Fibroblast of lung (primary cell): ENCODE measurements around the gene ZNF878.

Experiments
- EZH2 ChIP-seq: IDR thresholded peaks from 2 replicates; pipeline ENCODE4 v1.5.1; 2012; ENCODE audit warnings: low read length, control low read depth, mild to moderate bottlenecking; ENCODE audit errors: missing control alignments
- TF ChIP-seq, protein P1 (sequence below), 2 donors: IDR thresholded peaks in 1 of 2; conservative IDR thresholded peaks in 1 of 2; 1 replicate in 1 of 2; 2 replicates in 1 of 2; pipeline ENCODE4 v1.5.1; 2011 to 2012; ENCODE audit warnings: low read length in 2 of 2, control low read depth in 1 of 2, inconsistent platforms in 1 of 2, low read depth in 1 of 2, mild to moderate bottlenecking in 1 of 2

DNA sequence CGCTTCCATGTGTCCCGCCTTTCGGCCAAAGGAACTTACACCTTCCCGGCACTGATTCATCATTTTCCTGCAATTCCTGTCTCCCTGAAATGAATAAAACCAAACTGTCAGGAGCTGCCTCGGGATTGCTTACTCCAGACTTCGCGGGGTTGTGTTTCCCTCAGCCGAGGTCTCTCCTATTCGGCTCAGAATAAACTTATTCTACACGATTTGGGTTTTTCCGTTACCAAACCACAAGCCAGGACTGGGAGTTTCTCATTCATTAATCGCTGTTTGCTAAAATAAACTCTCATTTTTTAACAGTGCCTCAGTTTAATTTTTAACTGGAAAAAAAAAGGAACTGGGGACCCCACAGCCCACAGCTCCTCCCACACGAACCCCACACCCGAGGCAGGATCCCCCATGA, 667 bp downstream of the ZNF878 start:
- TF ChIP-seq, protein P1, sequence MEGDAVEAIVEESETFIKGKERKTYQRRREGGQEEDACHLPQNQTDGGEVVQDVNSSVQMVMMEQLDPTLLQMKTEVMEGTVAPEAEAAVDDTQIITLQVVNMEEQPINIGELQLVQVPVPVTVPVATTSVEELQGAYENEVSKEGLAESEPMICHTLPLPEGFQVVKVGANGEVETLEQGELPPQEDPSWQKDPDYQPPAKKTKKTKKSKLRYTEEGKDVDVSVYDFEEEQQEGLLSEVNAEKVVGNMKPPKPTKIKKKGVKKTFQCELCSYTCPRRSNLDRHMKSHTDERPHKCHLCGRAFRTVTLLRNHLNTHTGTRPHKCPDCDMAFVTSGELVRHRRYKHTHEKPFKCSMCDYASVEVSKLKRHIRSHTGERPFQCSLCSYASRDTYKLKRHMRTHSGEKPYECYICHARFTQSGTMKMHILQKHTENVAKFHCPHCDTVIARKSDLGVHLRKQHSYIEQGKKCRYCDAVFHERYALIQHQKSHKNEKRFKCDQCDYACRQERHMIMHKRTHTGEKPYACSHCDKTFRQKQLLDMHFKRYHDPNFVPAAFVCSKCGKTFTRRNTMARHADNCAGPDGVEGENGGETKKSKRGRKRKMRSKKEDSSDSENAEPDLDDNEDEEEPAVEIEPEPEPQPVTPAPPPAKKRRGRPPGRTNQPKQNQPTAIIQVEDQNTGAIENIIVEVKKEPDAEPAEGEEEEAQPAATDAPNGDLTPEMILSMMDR (conservative IDR thresholded peaks at IDR 0.05 in 1 of 2, IDR thresholded peaks at IDR 0.05 in 1 of 2; ENCODE audit: low read depth in 1 of 2, low read length in 2 of 2) = no peak
- no peak for TF ChIP-seq EZH2
